NCI-H226 (cell line): ENCODE results near the gene ZNF740.
"Not testable (repeated sequence)": the region's sequence is repeated elsewhere in the genome, so short reads cannot be mapped to it uniquely, and the experiment has no call there.

Source experiments
- DNase-seq: peaks from one replicate; pipeline ENCODE4 v3.0.0-alpha.2; 2015

Gene ZNF740

DNA sequence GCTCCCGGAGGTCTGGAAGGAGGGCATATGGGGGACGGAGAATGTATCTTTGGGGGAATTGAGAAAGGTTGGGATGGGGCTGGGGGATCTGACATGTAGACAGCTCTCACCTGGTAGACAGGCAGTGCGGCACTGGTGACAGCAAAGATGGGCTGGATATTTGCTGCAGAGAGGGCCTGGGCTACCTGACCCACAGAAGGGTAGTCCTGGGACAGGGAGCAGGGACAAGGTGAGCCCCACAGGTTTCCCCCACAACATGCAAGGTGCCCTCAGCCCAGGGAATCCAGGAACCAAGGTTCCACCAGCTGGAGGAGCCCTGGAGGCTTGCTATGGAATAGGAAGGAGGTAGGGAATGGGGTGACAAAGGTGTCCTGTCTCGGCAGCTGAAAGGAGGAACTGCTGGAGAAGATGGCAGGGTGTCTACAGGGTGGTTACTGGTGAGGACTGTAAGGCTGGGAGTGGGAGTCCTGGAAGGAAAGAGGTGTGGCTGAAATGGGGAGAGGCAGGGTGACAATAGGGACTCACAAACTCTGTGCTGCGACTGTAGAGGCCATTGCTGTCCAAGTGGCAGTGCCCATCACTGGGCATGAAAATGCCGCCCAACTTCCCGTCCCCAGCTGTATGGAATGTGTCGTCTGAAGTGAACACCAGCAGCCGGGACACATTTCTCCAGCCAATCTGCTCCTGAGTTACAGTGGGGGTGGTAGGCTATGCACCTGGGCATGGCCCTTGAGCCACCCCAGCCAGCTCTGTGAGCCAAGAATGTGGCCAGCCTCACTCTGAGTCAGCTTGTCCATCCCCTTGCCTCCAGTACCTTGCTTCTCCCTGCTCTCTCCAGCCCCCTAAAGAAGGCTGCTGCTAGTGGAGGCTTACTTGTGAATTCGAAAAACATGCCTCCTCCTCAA is 15.2 kb downstream of the ZNF740 start:
- no peak for DNase-seq

DNA sequence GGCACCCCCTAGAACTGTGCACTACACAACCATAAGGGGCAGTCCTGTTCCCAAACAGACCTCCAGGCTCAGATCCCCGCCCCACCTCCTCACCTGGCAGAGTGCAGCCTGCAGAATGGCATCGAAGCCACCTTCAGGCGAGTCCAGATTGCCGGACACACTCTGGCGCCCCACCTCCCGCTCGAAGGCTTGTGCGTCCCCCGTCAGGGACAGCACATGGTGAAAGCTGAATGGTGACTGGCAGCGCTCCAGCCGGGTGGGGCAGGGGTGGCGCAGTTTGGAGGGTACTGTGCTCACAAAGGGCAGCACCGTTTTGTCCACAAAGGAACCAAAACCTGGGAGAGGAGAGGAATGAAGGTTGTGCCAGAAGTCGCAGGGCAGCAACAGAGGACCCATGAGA is 16.0 kb downstream of the ZNF740 start:
- no peak for DNase-seq

DNA sequence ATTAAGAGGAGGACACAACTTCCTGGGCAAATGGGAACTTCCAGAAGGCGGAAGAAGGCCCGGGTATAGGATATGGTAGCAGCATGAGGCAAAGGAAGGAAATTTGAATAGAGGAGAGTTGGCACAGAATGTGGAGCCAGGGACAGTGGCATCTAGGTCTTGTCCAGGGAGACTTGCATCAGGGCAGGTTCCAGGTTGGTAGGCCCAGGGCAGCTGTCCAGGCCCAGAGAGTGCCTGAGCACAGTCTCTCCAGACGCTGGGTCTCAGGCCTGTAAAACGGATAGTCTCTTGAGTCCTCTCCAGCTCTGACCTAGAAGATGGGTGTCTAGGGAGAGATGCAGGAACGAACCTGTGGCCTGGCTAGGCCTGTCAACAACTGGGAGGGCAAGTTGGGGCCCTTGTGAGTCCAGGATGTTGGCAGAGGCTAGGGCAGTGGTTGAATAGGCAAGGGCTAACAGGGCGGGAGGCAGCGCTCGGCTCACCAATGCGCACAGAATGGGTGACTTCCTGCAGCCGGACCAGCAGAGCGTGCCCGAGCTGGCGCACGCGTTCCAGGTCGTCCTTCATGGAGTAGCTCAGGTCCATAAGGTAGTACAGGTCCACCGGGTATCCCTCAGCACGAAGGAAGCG is 16.6 kb downstream of the ZNF740 start:
- DNase-seq = no peak

DNA sequence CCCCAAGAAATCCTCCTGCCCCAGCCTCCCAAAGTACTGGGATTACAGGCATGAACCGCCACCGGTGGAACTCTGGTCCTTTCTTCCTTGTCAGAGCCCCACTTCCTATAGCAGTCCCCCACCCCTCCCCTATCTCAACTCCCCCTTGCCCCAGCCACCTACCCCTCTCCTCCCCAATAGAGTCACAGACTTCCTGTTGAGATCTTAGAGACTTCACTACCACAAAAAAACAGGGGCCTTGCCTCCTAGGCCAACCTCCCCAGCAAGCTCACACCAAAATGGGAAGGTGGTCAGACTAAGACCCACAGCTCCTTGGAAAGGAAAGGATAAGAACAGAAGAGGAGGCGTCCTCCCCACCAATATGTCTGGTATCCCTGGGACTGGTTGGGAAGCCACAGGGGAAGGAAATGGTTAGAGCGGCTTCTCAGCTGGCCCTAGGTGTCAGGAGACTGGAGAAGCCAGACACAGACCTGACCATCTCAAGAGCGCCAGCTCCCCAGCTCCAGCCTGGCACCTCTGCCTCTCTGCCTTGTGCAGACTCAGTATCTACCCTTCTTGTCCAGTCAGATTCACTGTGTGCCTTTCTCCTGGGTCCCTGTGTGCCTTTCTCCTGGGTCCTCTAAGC is 18.1 kb downstream of the ZNF740 start:
- no peak for DNase-seq

DNA sequence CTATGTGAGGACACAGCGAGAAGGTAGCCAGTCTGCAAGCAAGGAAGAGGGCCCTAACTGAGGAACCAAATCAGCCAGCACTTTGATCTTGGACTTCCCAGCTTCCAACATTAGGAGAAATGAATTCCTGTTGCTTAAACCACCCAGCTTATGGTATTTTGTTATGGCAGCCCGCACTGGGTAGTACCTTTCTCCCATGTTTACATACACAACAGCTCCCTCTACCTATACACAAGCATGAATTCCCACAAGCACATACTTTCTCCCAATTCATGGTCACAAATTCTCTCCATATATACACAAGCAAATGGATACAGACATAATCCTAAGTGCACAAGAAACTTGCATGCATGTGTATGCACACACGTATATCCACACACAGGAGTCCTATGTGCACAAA is 19.2 kb downstream of the ZNF740 start:
- no peak for DNase-seq

DNA sequence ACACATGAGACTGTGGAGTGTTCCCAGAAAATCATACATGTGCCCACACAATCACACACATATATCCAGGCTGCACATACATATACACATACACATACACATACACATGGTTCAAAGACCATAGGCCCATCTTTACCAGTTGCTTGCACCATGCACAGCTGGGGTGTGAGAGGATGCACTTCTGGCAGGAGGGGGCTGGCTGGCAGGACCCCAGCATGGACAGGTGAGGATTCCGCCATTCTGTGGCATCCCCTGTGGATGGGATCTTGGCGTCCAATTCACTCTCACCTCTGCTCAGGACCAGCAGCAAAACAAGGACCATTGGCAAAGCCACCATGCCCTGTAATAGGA is 19.6 kb downstream of the ZNF740 start:
- DNase-seq = no peak

DNA sequence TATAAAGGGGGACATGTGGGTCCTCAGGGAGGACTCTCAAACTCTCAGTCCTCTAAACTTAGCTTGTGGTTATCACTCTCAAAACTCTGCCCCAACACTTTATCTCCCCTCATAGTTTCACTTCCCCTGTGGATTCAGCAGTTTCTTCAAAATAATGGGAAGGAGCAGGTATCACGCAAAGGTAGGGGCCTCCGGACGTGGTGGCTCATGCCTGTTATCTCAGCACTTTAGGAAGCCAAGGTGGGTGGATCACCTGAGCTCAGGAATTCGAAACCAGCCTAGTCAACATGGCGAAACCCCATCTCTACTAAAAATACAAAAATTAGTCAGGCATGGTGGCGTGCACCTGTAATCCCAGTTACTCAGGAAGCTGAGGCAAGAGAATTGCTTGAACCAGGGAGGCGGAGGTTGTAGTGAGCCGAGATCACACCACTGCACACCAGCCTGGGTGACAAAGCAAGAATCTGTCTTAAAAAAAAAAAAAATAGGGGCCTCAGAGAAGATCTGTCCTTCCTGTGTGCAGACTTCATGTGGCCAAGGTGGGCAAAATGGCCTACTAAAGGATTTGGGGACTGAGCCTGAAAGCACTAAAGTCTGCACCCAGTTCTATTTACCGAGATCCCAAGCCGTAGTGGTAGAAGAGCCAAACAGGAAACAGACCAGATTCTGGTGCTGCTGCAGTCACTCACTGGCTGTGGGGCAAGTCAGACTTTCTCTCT is 20.1 kb downstream of the ZNF740 start:
- DNase-seq = no peak

DNA sequence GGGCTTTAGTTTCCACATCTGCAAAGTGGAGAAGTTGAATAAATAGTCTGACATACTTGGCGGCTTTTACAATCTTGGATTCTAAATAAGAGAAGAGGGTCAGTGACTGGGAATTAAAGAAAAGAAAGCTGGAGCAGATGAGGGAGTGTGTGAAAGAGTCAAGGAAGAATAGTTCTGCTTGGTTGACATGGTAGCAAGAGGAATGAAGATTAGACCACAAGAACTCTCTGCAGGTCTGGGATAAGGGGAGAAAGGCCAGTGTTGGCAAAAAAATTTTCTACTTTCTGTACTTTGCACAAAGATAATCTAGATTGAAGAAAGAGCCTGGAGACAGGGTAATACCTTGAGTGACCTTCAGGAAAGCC is 20.6 kb downstream of the ZNF740 start:
- DNase-seq = no peak

DNA sequence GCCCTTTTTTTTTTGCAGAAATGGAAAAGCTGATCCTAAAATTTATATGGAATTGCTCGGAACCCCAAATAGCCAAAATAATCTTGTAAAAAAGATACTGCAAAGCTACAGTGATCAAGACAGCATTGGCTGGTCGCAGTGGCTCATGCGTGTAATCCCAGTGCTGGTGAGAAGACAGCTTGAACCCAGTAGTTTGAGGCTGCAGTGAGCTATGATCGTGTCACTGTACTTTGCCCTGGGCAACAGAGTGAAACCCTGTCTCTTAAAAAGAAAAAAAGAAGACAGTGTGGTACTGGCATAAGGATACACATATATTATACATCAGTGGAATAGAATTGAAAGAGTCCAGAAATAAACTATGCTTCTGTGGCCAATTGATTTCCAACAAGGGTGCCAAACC is 21.1 kb downstream of the ZNF740 start:
- no peak for DNase-seq

DNA sequence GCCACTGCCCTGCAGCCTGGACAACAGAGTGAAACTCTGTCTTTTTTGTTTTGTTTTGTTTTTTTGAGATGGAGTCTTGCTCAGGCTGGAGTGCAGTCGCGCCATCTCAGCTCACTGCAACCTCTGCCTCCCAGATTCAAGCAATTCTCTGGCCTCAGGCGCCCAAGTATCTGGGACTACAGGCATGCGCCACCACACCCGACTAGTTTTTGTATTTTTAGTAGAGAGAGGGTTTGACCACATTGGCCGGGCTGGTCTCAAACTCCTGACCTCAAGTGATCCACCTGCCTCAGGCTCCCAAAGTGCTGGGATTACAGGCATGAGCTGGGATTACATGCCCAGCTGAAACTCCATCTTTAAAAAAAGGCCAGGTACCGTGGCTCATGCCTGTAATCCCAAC is 21.8 kb downstream of the ZNF740 start:
- not testable (repeated sequence) for DNase-seq

DNA sequence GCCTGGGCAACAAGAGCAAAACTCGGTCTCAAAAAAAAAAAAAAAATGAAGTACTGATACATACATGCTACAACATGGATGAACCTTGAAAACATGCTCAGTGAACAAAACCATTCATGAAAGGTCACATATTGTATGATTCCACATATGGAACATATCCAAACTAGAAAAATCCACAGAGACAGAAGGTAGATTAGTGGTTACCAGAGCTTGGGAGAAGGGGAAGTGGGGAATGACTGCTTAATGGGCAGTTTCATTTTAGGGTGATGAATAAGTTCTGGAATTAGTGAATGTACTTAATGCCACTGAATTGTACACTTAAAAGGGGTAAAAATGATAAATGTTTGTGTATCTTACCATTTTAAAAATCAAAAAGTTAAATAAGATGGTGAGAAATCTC is 23.8 kb downstream of the ZNF740 start:
- DNase-seq = no peak

DNA sequence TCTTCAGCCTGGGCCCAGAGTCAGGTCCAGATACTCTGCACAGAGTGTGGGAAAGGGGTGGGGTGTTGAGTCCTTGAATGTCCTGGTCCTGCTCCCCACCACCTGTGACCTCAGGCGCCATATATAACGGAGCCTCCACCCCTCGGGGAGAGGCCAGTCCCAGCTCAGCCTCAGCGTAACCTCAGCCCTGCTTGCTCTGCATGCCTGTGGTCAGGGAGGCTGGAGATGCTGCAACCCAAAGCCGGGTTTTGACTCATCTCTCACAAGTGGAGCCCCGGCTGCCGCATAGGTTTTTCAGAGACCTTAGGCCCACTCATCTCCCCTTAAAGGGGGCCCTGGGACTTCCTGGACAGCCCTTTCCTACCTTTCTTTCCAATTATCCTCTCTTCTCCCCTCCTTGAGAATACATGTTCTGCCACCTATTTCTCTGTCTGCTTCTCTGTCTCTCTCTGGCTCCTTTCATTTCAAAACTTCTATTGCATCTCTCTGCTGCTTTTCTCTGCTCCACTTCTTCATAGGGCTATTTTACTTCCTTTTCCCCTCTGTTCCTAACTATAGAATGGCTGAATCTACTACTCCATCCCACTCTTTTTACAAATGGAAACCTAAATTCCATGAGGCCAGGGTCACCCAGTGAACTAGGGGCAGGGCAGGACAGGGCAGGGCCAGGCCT is 25.4 kb downstream of the ZNF740 start:
- peak; percentile 86 for DNase-seq

DNA sequence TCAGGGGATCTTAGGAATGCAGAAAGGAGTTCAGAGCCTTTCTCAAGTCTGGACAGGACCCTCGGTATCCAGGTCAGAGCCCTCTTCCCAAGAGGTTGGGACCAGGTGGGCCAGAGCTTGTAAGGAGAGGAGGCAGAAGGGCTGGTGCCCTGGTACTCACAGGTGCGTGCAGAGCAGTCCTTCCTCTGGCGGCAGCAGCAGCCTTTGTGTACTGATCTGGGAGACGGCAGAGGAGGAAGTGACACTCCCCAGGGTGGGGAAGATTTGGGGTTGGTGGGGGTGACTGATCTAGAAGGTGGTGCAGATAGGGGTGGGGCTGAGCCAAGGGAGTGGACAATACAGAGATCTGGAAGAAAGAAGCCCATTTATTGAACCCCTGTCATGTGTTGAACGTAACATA is 26.5 kb downstream of the ZNF740 start, which contains the start of gene ITGB7:
Gene ITGB7, minus strand, starts transcription at position 210 of the 400 bp plus-strand sequence. CDS start 6,808 bp downstream, outside the sequence.
- no peak for DNase-seq

DNA sequence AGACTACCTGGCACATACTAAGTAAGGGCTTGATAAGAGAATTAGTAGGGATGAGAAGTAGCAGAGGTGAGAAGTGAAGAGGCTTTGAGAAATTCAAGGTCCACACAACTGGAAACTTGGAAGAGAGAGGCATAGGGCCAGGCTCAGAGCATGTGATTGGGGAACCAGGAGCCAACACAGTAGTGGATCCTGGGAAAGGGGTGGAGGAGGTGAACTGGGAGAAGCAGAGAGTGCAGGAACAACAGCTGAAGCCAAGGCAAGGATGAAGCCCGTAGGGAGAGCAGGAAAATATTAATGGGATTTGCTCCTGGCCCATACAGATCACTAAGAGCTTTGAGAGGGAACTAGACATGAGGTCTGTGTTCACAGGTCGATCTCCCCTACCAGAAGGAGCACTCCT is 27.9 kb downstream of the ZNF740 start:
- DNase-seq = no peak

DNA sequence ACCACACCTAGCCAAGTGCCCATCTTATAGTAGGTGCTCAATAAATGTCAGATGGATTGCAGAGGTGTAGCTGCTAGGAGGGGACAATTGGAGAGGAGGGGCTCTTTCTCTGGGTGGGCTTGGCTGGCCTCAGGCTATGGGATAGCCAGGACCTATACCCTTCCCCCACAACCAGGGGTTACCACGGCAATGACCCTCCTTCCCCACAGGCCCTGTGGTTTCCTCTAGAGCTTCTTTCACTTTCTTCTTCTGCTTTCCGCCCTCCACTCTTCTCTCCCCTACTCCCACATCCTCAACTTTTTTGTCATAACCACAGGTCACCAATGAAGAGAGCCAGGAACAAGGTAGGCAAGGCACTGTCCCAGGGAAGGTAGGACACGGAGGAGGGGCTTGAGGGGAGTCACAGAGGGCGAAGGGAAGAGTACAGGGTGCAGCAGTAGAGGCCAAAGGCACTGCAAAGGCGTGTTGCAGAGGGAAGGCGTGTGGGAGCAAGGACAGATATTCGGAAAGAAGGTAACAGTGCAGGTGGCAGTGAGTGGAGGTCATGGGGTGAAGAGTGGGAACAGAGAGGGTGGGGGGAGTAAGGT is 28.4 kb downstream of the ZNF740 start:
- no peak for DNase-seq

DNA sequence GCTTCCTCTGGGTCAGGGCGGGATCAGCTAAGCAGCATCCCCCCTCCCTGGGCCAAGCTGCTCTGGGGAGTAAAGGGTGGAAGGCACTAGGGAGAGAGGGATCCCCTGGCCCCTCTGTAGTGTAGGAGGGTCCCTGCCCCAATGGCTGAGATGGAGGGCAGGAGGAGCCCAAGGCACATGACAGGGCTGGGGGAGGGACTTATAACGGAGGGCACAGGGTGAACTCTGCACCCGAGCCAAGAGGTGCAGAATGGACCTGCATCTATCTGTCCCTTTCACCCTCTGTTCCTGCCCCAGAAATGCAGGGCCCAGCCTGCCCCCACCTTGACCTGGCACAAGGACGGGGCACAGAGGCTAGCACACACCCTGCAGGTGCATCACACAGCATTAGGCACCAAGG is 30.3 kb downstream of the ZNF740 start:
- DNase-seq = no peak

DNA sequence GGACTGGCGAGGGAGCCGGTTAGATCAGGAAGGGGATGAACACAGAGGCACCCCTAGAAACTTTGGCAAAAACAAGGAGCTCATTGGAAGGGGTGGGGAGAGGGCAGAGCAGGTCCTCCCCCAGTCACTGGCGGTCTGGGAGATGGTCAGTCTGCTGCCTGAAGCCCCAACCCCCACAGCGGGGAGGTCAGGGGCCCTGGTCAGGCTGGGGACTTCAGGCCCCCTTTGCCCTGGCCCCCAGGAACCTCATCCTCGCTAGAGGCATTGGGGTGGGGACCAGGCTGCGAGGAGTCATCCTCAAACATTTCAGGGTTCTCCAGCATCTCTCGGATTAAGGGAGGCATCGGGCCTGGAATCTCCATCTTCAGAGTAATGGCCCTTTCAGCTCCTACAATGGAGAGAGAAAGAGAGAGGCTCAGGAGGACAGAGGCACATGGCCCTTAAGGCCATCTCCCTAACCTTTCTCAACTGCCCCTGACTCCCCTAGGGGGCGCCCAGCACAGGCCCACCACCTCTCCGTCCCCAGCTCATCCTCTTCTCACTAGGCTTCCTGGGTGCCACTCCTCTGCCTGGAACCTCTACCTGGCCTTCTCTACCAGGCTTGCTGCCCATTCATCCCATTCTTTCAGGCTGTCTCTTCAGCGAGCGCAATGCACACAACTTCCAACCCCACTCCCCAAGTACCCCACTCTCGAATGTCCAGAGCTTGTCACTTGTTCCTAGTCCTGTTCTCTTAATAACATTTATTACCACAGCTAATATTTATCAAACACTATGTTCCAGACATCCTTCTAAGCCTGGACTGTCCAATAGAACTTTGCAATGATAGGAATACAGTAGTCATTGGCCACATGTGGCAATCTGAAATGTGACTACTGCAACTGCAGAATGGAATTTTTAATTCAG is 31.2 kb downstream of the ZNF740 start:
- DNase-seq = no peak

DNA sequence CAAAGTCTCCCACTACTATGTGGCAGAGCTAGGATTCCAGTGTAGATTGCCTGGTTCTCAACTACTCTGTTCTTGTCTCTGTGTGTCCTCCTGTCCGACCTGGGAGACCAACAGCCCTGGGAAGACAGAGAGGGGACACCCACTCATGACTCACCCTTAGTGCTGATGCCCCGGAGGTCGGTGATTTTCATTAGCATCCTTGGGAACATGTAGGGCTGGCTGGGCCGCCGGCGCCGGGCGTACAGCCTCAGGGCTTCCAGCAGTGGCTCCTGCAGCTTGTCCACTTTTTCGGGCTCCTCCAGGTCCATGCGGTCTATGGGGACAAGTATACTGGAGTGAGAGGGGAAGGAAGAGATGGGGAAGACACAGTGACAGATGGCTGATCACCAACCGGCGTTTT is 32.4 kb downstream of the ZNF740 start:
- DNase-seq = no peak

DNA sequence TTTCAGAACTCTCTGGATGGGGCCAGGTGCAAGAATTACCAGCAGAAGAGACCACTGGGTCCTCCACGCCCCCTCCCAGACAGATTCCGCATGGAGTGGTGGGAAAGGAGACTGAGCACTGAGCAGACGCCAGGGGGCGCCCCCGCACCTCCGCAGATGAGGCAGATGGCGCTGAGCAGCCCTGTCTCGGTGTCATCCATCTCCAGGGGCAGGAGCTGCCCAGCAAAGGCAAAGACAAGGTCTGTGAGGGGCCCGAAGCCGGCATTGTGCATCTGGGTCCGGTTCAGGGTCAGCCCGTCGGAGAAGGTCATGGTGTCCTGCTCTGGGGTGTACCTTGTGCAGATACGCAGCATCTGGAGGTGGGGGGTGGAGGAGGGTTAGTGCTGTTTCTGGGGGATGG is 32.8 kb downstream of the ZNF740 start:
- peak; percentile 53 for DNase-seq

DNA sequence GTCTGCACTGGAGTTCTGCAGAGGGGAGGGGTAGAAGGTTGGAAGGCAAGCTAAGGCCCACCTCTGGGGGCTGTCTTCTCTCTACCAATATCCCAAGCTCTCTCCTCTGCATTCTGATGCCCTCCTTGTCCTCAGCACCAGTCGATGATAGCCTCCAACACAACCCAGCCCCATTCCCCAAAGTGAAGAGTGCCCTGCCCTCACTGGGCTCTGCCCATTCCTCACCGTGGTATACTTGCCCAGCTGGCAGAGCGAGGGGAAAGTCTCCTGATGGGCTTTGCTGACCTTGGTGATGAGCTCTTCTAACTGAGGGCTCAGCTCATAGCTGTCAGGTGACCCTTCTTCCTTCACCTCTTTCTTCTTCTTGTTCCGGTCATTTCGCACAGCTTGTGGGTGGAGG is 33.7 kb downstream of the ZNF740 start:
- DNase-seq = no peak

DNA sequence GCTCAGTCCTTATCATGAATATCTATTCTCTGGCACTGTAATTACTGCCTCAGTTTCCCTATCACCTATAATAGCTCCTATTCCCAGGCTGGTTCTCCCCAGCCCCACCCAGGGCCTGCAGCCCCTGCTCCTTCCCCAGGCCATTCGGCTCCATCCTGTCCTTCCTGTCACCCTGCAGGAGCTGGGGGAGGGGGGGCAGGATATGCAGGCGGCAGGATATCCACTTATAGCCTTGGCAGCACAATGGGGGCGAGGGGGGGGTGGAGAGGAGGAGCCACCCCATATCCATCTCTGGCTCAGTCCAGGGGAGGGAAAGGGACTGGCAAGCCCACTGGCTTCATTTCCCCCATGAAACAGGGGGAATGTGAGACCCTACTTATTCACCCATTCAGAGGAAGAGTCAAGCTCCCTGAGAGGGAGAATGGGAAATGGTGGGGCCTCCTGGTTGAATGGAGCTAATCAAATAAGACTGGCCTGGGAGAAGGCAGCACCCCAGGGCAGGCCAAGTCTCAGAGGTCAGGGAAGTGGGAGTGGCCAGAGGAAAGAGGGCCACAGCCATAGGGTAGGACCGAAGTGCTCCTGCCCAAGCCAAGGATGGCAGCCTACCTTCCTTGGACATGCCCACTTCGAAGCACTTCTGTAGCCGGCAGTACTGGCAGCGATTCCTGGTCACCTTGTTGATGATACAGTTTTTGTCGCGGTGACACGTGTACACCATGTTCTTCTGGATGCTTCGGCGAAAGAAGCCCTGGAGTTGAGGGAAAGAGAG is 34.3 kb downstream of the ZNF740 start:
- no peak for DNase-seq
